ENCODE results near the gene CEBPE.
A peak's percentile ranks its signal among the peaks of the same experiment; 100 is the strongest.

The CEBPE gene

DNA sequence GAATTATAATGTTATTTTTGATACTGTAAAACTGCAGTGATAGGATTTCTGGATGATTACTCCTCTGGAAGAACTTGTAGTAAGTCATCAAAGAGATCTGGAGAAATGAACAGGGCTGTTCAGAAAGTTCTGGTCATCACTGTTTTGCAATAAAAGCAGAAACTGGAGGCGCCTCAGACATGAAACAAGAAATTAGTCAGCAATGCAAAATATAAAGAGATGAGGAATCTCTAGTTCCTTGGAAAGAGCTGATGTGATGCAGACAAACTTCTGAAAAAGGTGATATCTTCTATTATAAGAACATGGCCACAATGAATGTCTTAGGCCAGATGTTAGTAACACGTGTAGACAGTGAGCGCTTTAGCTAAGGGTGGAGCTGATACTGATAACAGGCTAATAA lies 33.6 kb downstream of the CEBPE start:
- FAIRE-seq (no peak), DNase-seq (ENCODE audit: low spot score) (no peak)

DNA sequence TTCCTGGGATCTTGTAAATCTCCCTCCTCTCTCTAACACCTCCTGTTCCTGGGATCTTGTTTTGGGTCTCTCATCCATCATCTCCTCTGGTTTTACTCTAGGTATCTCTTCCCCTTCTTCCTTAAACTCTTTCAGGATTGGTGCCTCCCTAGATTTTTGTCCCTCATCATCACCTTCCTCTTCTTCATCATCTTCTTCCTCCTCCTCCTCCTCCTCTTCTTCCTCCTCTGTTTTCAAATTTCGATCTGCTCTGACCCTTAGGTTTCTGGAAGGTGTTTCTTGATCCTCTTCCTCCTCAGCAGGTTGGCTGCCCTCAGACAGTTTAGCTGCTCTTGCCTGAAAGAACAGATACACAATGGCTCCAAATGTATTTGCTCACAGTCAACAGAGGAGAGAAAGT lies 38.6 kb downstream of the CEBPE start:
- no peak for DNase-seq (ENCODE audit: low spot score)
- FAIRE-seq, result no peak

DNA sequence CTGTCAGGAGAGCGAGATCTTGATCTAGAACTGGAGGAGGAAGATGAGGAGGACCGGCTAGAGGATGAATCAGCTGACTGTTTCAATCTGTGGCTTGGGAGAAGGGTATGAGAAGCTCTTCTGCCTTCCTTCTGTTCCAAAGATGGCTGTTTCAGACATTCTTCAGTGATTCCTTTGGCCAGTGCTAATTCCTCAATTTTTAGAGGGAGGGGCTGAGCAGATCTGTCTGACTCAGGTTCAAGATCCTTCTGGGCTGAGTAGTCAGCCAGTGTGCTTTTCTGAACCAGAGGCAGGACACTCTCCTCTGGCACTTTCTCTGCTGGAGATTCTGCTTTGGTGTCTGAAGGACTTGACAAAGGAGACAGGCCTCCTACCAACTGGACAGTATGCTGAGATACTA lies 39.3 kb downstream of the CEBPE start:
- no peak for DNase-seq (ENCODE audit: low spot score)
- no peak for FAIRE-seq

DNA sequence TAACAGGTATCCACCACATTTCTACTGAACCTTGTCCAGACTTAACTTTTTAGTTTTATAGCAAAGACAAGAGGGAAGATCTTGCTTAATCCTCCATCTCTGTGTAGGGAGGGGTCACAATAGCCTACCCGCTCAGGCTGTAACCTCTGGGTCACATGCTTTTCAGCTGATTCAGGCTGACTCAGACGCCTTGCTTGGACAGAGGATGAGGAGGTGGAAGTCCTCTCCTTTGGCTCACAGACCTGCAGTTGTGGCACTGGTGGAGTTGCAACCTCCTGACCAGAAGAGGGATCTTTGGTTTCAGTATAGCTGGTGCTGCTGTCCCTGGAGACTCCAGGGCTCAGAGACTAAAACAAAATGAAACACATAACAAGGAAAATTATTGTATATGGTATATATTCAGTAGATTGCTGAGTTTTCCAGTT lies 40.4 kb downstream of the CEBPE start:
- no peak for FAIRE-seq
- peak; percentile 58 for DNase-seq (ENCODE audit: low spot score)

DNA sequence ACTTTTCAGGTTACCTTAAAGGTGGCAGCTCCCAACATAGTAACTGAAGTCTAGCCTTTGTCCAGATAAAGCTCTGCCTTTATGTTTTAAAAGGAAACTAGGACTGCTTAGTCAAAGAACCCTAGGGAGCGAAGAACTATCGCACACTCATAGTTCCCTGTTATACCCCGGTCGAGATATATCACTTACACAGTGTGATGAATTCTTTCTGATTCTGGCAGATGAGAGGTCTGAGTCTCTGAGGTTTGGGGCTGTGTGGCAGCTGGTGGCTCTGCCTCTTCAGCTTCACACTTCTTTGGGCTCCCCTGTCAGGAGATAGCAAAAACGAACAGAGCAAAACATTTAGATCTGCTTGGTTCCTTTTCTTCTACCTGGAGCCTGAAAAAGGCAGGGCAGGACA lies 41.1 kb downstream of the CEBPE start:
- DNase-seq (ENCODE audit: low spot score) (no peak), FAIRE-seq (no peak)

DNA sequence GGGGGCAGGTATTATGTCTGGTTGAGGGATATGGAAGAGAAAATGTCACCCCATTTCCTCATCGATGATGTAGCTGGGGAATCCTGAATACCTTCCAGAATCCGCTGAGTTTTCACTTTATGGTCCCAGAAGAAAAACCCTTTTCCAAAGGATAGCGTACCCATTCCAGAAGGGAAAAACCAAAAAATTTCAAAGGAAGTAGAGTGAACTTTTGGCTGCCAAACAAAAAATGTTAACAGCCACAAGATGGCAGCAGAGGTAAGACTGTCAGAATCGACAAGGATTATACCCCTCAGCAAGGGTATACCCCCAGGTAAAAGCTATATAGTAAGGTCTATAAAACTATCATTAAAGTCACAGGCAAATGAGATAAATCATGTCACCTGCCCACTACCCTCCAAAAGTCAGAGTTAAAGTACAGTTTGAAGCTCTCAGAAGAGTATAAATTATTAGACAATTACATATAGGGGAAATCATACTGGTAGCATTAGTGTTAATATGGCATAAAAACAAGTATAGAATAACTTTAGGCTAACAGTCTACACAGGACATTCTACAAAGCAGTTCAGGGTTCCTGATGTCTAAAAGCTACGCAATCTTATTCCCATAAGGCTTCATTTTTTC lies 42.2 kb downstream of the CEBPE start:
- FAIRE-seq (no peak), DNase-seq (ENCODE audit: low spot score) (peak; percentile 23)

DNA sequence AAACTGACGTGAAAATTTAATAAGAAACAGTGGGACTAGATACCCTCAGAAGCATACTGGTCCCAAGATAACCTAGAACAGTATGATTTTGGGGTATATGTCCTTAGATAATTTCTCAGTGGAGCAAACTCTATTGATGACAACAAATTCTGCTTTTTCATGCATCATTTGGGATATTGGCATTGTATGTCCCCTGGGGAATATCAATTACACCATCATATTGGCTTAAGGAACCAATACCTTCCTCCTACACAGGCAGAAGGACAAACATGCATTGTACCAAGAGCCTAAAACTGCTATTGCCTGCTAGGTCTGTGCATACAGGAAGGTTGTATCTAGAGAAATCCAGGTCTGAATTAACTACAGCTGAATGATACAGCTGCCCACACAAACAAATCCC lies 44.1 kb downstream of the CEBPE start:
- DNase-seq (ENCODE audit: low spot score) (no peak), FAIRE-seq (no peak)

DNA sequence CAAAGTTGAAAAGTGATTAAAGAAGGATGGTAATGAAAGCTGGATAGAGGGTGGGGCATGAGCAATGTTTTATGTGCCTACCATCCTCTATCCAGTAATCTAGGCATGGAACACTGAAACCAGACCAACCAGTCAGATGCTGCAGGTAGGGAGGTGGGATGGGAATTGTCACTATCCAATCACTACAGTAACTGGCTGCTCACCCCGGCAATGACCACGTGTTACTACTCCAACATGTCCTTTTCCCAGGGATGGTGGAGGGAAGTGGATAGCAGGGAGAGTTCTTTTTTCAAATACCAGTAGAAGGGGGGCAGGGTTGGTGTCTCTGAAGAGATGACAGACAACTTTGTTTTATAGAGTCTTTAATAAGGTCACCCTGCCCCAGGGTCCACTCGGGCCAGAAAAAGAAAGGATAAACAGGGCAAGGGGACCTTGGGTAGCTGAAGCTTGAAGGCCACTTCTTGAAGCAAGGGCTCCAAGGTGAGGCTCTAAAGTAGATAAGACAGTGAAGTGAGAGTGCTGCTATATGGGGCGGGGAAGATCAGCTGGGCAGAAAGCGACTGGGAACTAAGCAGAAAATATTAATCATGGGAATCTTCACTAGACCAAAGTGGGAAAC lies 47.0 kb downstream of the CEBPE start:
- DNase-seq (ENCODE audit: low spot score), result no peak
- FAIRE-seq, result no peak

DNA sequence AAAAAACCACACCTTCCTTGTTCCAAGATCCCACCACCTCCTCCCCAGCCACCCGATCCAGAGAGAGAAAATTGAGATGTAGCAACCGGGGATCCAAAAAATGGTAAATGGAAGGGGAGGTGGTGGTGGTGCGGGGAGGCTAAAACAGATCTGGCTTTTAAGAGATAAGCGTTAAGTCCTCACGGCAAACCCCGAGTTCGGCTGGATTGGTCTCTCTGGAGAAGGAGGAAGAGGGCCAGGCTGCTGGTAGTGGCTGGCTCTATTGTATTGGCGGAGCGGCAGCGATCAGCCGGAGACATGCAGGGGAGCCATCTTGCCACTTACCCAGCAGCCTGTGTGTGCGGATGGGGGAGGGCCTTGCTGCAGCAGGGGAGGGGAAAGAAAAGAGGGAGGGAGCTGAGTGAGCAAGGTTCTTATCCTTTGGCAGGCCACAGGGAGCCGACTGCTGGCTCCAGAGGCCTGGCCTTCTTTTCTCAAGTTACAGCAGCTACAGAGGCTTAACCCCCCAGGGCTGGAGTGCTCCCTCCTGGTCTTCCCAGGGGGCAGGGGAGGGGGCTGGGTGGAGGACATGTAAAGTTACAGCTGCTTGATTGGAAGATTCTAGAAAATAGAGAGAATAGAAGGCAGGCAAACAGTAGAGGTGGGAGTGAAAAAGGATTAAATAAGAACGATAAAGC lies 47.7 kb downstream of the CEBPE start:
- FAIRE-seq (no peak), DNase-seq (ENCODE audit: low spot score) (peak; percentile 92)

DNA sequence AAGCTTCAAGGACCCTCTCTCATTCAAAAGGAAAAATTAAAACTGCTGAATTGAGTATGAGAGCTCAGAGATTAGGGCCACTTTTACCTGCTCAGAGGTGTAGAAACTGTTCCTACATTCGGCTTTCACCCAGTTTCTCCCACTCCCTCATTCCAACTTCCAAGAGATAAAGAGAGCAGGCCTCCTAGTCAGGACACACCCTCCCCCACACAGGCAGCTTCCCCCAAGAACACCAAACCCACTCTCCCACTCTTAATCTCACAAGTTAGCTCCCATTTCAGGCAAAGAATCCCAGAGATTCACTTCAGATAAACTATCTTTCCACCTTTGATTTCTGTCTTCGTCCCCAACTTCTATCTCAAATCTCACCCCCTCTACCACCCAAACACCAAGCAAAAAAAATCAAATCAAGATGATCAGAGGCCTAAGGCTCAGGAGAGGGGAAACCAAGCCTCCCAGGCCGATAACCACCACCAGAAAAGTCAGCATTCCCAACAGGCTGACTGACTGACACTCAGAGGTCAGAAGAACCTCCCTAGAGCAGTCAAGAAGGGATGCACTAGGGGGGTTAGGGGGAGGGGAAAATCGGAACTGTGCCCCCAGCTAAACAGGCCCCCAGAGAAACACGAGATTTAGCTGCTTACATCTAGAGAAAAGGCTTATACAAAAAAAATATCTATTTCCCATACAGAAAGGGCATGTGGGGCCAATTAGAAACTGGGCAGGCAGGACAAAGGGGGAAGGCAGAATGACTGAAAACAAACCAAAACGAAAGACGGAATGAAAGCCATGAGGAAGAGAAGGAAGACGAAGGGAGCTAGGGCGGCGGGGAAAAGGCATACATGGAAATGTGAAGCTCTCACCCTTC lies 48.6 kb downstream of the CEBPE start:
- FAIRE-seq (no peak), DNase-seq (ENCODE audit: low spot score) (no peak)

DNA sequence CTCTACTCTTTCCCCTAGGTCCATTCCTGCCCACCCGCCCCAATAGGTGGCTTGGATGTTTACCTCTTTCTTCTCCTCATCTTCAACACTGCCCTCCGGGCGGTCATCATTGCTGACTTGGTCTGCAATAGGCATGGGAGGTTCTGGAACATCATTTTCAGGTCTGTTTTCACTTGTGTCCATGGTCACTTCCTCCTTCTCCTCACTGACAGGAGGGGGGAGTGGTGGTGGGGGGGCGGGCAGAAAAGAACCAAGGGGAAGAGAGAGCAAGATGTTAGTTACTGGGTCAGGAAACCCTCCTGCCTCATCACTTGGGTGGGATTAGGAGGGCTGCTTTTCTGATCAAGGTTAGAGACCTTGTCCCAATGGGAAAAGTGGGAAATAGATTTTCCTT lies 49.6 kb downstream of the CEBPE start:
- FAIRE-seq, result no peak

DNA sequence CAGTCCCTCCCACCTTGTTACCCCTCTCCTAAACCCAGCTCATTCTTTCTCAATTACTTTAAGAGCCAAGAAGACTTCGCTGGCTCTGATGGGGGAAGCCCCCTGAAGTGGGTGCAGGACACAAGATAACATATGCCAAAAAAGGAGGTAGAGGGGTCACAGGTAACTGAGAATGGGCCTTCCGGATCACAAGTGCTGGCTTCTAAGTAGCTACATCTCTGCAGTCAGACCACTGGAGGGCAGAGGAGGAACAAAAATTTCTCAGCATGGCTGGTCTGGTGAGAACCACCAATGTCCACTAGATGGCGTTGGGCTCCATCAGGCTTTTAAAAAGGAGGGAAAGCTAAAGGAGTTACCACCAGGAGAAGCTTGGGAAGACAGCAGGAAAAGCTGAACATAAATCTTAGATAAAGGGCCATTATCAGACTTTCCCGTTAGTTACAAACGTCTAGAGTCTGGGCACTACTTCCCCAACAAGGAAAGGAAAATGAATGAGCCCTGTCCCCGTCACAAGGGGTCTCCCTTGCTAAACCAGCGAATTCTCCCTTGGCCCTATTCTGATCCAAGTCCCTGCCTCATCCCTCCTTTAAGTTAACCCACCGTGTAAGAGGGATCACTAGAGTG lies 50.2 kb downstream of the CEBPE start:
- FAIRE-seq (no peak), DNase-seq (ENCODE audit: low spot score) (peak; percentile 88)

More for the DNA sequence above, 49.6 kb downstream of the CEBPE start:
- no peak for DNase-seq (ENCODE audit: low spot score)

DNA sequence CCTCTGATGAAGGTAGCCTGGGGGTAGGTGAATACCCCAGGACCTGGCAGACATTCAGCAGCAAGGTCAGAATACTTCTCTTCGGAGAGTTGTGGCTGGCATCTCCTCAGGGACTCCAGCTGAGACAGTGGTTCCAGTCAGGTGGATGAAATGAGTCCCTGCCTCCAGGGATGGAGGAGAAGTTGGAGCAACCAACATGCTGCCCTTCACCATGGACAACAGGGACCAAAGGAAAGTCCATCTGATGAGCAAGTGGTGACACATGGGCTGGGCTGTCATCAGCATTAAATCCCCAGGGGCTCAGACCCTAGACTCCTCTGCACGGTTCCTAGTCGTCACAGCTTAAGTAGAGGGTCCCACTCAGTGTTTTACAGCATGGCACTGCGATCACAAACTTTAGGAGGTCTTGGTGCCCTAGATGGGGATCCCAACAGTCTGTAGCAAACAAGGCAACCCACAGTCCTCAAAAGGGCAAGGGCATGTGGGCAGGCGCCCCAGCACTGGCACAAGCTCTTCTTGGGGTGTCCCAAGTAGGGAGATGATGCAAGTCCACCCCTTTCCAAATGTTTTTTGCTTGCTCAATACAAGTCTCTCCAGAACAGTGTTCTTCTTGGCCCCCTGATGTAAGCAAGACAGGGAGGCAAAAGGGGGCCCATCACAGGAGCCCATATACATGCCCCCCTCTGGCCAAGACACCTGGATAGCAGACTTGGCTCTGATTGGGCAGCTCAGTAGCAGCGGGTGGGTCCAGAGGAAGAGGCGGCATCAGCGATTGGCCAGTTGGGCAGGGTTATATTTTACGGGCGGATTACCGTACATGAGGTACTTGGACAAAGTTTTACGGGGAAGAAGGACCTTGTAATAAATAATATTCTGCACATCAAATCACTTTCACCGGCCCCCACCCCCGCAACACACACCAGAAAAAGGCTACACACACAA lies 50.9 kb downstream of the CEBPE start:
- no peak for DNase-seq (ENCODE audit: low spot score)
- no peak for FAIRE-seq

Measured in urothelium cell line (cell line).